RWPE1 (cell line): ENCODE results near the gene CCDC88B.

Source experiments
- CTCF ChIA-PET: fragments of 350-600 bp; sonication (Branson Sonifier 250); formaldehyde crosslinking; extraction: SDS; loops from one replicate; lab custom pipeline; 2021; lab: Yijun Ruan, JAX
- POLR2A ChIA-PET: fragments of 400-600 bp; formaldehyde crosslinking; extraction: SDS; loops from one replicate; lab custom pipeline; 2020; ENCODE audit warnings: antibody characterized with exemption; ENCODE audit not compliant: low non-redundant PET; lab: Yijun Ruan, JAX
- DNase-seq: peaks from one replicate; pipeline ENCODE4 v3.0.0; 2012; ENCODE audit warnings: low spot score
- H3K27ac ChIP-seq: fragments of 450-650 bp; 2 replicates; pipeline ENCODE4 v1.5.1; 2017
- TF ChIP-seq, protein P1 (sequence below): fragments of 450-650 bp; conservative IDR thresholded peaks from 2 replicates; pipeline ENCODE4 v1.5.1; 2017; ENCODE audit warnings: low read depth, mild to moderate bottlenecking

The CCDC88B gene

DNA sequence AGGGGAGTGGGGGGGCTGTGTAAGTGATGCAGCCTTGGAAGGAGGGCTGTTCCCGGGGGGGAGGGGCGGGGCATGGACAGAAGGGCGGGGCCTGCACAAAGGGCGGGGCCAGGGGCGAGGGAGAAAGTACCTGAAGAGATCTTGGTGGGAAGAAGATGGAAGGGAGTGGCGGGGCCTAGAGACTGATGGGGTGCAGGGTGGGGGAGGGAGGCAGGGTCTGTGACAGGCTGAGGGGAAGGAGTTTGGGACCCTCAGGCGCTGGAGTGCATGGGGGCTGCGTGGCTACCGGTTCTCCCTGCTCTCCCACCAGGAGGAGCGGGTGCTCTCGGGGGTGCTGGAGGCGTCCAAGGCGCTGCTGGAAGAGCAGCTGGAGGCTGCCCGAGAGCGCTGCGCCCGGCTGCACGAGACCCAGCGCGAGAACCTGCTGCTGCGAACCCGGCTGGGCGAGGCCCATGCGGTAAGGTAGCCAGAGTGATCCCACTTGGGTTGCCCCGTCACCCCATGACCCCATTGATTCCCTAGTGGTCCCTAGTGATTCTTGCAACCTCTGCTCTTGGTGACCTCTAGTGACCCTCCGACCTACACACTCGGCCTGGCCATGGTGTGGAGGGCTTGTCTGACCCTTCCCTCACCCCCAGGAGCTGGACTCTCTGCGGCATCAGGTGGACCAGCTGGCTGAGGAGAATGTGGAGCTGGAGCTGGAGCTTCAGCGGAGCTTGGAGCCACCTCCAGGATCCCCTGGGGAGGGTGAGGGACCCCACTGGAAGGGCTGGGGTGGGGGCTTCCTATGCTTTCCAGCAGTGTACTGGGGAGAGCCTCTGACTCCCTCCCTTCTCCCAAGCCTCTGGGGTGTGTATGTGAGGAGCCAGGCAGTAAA, 3.1 kb downstream of the CCDC88B start:
- peak overlapping the region; percentile 92 for H3K27ac ChIP-seq
- POLR2A ChIA-PET, result interaction anchor here (0.9 to 1.2 kb wide), 2 partner anchors 9 to 25 kb away, joined by 3 to 9 read pairs; partner anchors contain the start of genes PRDX5 and TRMT112
- CTCF ChIA-PET, result interaction anchor here (0.6 to 3.0 kb wide), 12 partner anchors 9 to 657 kb away, joined by 3 to 30 read pairs (median 4); partner anchors contain the start of genes PRDX5 and TRMT112
- no peak for DNase-seq
- TF ChIP-seq, protein P1, sequence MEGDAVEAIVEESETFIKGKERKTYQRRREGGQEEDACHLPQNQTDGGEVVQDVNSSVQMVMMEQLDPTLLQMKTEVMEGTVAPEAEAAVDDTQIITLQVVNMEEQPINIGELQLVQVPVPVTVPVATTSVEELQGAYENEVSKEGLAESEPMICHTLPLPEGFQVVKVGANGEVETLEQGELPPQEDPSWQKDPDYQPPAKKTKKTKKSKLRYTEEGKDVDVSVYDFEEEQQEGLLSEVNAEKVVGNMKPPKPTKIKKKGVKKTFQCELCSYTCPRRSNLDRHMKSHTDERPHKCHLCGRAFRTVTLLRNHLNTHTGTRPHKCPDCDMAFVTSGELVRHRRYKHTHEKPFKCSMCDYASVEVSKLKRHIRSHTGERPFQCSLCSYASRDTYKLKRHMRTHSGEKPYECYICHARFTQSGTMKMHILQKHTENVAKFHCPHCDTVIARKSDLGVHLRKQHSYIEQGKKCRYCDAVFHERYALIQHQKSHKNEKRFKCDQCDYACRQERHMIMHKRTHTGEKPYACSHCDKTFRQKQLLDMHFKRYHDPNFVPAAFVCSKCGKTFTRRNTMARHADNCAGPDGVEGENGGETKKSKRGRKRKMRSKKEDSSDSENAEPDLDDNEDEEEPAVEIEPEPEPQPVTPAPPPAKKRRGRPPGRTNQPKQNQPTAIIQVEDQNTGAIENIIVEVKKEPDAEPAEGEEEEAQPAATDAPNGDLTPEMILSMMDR, result no peak

DNA sequence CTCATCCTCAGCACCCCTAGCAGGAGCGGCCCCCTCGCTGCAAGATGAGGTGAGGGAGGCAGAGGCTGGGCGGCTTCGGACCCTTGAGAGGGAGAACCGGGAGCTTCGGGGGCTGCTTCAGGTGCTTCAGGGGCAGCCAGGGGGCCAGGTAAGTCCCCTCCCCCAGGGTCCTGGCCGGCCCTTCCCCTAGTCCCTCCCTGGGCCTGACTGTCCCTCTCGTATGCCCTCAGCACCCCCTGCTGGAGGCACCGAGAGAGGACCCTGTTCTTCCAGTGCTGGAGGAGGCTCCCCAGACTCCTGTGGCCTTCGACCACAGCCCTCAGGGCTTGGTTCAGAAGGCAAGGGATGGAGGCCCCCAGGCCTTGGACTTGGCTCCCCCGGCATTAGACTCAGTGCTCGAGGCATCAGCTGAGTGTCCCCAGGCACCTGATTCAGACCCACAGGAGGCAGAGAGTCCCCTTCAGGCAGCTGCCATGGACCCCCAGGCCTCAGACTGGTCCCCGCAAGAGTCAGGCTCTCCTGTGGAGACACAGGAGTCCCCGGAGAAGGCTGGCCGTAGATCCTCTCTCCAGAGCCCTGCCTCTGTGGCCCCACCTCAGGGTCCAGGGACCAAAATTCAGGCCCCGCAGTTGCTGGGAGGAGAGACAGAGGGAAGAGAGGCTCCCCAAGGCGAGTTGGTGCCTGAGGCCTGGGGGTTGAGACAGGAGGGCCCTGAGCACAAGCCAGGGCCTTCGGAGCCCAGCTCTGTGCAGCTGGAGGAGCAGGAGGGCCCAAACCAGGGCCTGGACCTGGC, 4.0 kb downstream of the CCDC88B start:
- POLR2A ChIA-PET, result interaction anchor here (0.6 kb wide), 1 partner anchor 18 kb away, joined by 6 read pairs; no protein-coding TSS in a partner anchor
- CTCF ChIA-PET, result interaction anchor here (0.6 to 1.6 kb wide), 4 partner anchors 9 to 162 kb away, joined by 3 to 5 read pairs (median 3); no protein-coding TSS in a partner anchor
- H3K27ac ChIP-seq, result peak overlapping the region; percentile 92
- TF ChIP-seq, protein P1, result no peak; the same call in 1 of the 2 replicates
- DNase-seq, result no peak

DNA sequence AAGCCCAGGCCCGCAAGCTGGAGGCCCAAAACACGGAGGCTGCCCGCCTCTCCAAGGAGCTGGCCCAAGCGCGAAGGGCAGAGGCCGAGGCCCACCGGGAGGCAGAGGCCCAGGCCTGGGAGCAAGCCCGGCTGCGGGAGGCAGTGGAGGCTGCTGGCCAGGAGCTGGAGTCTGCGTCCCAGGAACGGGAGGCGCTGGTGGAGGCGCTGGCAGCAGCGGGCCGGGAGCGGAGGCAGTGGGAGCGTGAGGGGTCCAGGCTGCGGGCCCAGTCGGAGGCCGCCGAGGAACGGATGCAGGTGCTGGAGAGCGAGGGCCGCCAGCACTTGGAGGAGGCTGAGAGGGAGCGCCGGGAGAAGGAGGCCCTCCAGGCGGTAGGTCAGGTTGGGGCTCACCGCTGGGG, 4.8 kb downstream of the CCDC88B start:
- TF ChIP-seq, protein P1, result no peak
- ChIA-PET POLR2A (no interaction called here), CTCF (interaction anchor here (0.6 to 2.0 kb wide), 3 partner anchors 10 to 27 kb away, joined by 3 to 12 read pairs (median 4); partner anchors contain the start of gene PRDX5)
- H3K27ac ChIP-seq, result peak overlapping the region; percentile 92
- DNase-seq, result no peak

DNA sequence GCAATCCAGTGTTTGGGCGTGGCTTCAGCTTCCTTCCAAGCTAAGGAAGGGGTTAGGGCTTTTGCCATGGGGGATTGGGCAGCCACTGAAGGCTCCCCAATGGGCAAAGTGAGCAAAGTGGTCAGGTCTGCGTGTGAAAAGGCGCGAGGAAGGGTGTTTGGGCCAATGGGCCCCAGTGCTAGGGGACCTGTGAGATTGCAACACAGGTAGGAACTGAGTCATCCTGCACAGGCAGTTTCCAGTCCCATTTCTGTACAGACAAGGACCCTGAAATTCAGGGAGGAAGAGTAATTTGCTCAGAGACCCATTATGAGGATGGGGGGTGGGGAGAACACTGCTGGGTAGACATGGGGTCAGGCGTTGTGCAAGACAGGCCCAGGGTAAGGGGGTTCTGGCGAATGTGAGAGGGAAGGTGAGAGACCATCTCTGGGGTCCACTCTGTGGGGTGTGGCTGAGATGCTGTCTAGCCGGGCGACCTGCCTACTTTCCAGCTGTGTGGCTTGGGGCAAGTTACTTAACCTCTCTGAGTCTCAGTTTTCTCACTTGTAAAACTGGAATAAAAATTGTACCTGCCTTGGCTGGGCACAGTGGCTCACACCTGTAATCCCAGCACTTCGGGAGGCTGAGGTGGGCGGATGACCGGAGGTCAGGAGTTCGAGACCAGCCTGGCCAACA, 7.3 kb downstream of the CCDC88B start:
- POLR2A ChIA-PET, result no interaction called here

DNA sequence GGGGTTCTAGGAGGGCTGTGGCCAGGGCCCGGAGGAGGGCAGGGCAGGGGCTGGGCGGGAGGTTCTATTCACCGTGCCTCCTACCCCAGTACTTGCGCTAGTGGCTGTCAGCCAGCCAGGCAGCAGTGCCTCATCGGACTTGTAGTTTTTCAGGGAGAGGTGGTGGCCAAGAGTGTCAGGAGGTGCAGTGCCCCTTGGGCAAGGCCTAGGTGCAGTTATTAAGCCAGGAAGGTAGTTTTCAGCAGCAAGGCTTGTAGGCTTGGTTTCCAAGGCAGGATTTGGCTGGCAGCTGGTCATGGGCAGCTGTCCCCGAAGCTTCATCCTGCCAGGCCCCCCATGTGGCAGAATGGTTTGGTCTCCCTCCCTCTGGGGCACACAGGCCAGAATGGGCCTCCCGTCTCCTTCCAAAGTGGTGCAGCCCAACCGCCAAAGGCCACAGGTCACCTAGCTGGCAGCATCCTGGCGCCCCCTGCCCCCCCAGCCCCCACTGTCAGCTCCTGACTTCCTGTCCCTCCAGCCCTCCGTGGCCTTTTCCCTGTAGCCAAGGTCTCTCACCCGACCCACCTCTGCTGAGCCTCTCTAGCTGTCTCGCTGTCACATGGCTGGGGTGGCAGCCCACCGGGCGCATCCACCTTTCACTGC, 8.5 kb downstream of the CCDC88B start:
- peak overlapping the region; percentile 92 for H3K27ac ChIP-seq
- POLR2A ChIA-PET, result no interaction called here
- DNase-seq, result no peak
- TF ChIP-seq, protein P1, result no peak
- CTCF ChIA-PET, result interaction anchor here (0.6 kb wide), 1 partner anchor 877 kb away, joined by 3 read pairs; no protein-coding TSS in a partner anchor

More for the DNA sequence above, 7.3 kb downstream of the CCDC88B start:
- DNase-seq, result peak; percentile 61
- TF ChIP-seq, protein P1, result no peak
- CTCF ChIA-PET, result interaction anchor here (0.5 to 0.7 kb wide), 2 partner anchors 41 to 104 kb away, joined by 4 read pairs; no protein-coding TSS in a partner anchor
- H3K27ac ChIP-seq, result peak overlapping the region; percentile 92
